ENCODE results near the gene FAM181A. TPM values are rescaled to one million over a fixed set of nuclear protein-coding genes. Genes with fewer than 3 reads are reported as not detected.

FAM181A gene
- total and polyA plus RNA-seq, 4 donors = not detected

GRCh38 chr14:93930989-93931307 is 3.8 kb downstream of the FAM181A start:
- Histone ChIP-seq H3K4me1 (ENCODE audit: control insufficient read depth in 1 of 2, insufficient read depth in 2 of 2, low read length in 2 of 2) (no peaks in the 10 kb centered on the region), H3K4me3 (ENCODE audit: low read length in 2 of 2) (no peak overlapping the region), H3K9me3 (ENCODE audit: control insufficient read depth, low read length) (no peaks in the 10 kb centered on the region), H3K36me3 (ENCODE audit: control insufficient read depth in 1 of 2, insufficient read depth in 2 of 2, low read length in 1 of 2) (peaks cover 0 to 1% of the 10 kb centered on the region in 2 donors), H3K27ac (ENCODE audit: low read depth in 1 of 2, low read length in 2 of 2) (no peak overlapping the region), H3K27me3 (ENCODE audit: control insufficient read depth in 1 of 2, insufficient read depth in 2 of 2, low read length in 1 of 2) (no peaks in the 10 kb centered on the region)
- no peak for ATAC-seq (ENCODE audit: low FRiP score)
- WGBS, 2 donors = 84 to 88% methylated on average over 4 of the region's 4 CpGs
- intact Hi-C loops (cut with DNase I) = no loop called here
- DNase-seq = no peak

DNA sequence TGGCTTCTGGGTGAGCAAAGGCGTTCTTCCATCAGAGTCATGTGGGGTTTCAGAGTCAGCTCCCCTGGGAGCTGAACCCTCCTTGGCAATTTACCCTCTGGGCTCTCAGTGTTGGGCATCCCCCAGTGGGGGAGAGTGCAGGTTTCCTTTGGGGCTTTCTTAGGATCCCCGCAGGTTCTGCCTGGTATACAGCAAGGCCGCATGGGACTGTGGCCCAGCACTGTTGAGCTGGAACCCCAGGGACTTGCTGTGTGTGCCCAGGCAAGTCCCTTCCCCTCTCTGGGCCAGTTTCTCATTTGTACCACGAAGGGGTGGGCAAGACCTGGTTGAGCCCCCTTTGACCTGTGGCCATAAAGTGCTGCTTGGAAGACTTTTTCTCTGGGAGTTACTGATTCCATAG is 5.5 kb downstream of the FAM181A start:
- no peak for ATAC-seq (ENCODE audit: low FRiP score)
- no peaks in the 10 kb centered on the region for H3K27me3 ChIP-seq (ENCODE audit: control insufficient read depth in 1 of 2, insufficient read depth in 2 of 2, low read length in 1 of 2)
- peaks cover 0 to 5% of the 10 kb centered on the region in 2 donors for H3K36me3 ChIP-seq (ENCODE audit: control insufficient read depth in 1 of 2, insufficient read depth in 2 of 2, low read length in 1 of 2)
- no peak overlapping the region for H3K4me3 ChIP-seq (ENCODE audit: low read length in 2 of 2)
- no peak overlapping the region for H3K27ac ChIP-seq (ENCODE audit: low read depth in 1 of 2, low read length in 2 of 2)
- intact Hi-C loops (cut with DNase I) = no loop called here
- WGBS, 2 donors = 84 to 89% methylated on average over 4 of the region's 4 CpGs
- DNase-seq = no peak
- H3K4me1 ChIP-seq (ENCODE audit: control insufficient read depth in 1 of 2, insufficient read depth in 2 of 2, low read length in 2 of 2) = no peaks in the 10 kb centered on the region
- H3K9me3 ChIP-seq (ENCODE audit: control insufficient read depth, low read length) = no peaks in the 10 kb centered on the region

DNA sequence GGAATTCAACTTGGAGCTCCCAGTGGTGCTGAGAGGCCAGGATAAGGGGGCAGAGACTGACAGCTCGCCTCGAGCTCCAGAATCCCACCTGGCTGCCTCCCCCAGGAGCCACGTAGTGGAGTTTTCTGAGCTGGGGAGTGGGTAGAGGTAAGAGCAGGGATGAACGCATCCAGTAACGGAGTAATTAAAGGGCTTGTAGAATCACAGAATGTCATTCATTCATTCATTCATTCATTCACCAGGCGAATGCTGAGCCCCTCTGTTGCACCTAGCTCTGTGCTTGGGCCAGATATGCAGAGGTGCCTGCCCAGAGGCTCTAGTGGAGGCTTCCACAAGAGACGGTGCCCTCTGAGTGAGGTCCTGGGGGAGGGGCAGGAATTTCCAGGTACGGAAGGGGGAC is 8.1 kb downstream of the FAM181A start:
- ATAC-seq (ENCODE audit: low FRiP score) (no peak), DNase-seq (no peak)
- Histone ChIP-seq H3K27ac (ENCODE audit: low read depth in 1 of 2, low read length in 2 of 2) (no peak overlapping the region), H3K4me3 (ENCODE audit: low read length in 2 of 2) (no peak overlapping the region), H3K4me1 (ENCODE audit: control insufficient read depth in 1 of 2, insufficient read depth in 2 of 2, low read length in 2 of 2) (no peaks in the 10 kb centered on the region), H3K36me3 (ENCODE audit: control insufficient read depth in 1 of 2, insufficient read depth in 2 of 2, low read length in 1 of 2) (peaks cover 0 to 5% of the 10 kb centered on the region in 2 donors), H3K9me3 (ENCODE audit: control insufficient read depth, low read length) (no peaks in the 10 kb centered on the region), H3K27me3 (ENCODE audit: control insufficient read depth in 1 of 2, insufficient read depth in 2 of 2, low read length in 1 of 2) (no peaks in the 10 kb centered on the region)
- intact Hi-C loops (cut with DNase I) = loop anchor here in 1 of 2 donors (5.0 kb wide), 1 partner anchor 202 kb away; no protein-coding TSS in a partner anchor
- 76 to 84% methylated on average over 8 of the region's 8 CpGs for WGBS, 2 donors

DNA sequence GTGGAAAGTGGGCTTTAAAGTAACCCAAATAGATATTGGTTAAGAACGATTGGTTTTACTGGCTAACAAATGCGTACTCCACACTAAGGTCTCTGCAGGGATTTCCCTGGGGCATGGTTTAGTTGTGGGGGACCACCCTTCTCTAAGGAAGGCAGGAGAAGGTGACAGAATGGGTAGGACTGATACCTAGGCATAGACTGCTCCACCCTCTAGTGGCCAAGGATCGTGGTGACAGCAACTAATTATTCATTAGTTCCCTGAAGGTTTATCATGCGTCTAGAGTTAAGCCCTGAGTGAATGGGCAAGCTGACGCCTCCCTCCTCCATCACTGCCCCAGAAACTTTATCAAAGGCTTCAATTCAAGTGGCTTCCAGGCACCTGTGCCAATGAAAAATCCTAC is 9.1 kb downstream of the FAM181A start:
- no peaks in the 10 kb centered on the region for H3K4me1 ChIP-seq (ENCODE audit: control insufficient read depth in 1 of 2, insufficient read depth in 2 of 2, low read length in 2 of 2)
- no peaks in the 10 kb centered on the region for H3K27me3 ChIP-seq (ENCODE audit: control insufficient read depth in 1 of 2, insufficient read depth in 2 of 2, low read length in 1 of 2)
- H3K4me3 ChIP-seq (ENCODE audit: low read length in 2 of 2) = no peak overlapping the region
- intact Hi-C loops (cut with DNase I) = loop anchor here in 1 of 2 donors (5.0 kb wide), 1 partner anchor 201 kb away; no protein-coding TSS in a partner anchor
- no peak for DNase-seq
- no peak for ATAC-seq (ENCODE audit: low FRiP score)
- H3K36me3 ChIP-seq (ENCODE audit: control insufficient read depth in 1 of 2, insufficient read depth in 2 of 2, low read length in 1 of 2) = peaks cover 0 to 5% of the 10 kb centered on the region in 2 donors
- WGBS, 2 donors = 59 to 60% methylated on average over 5 of the region's 5 CpGs
- H3K27ac ChIP-seq (ENCODE audit: low read depth in 1 of 2, low read length in 2 of 2) = no peak overlapping the region
- H3K9me3 ChIP-seq (ENCODE audit: control insufficient read depth, low read length) = no peaks in the 10 kb centered on the region

DNA sequence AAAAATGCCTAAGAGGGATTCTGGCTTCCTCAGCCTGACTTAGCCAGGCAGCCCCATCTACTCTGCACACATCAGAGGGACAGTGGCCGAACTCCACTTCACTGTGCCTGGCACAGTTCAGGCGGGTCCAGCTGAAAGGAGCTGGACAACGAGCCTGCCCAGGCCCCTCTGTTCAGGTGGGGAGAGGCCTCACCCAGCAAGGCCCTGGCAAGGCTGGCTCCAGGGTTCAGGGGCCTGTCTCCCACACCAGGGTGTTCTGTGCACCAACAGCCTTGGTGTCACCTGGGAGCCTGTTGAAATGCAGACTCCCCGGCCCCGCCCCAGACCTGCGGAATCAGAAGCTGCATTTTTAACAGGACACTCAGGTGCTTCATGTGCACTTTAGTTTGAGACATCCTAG is 9.8 kb downstream of the FAM181A start:
- ATAC-seq (ENCODE audit: low FRiP score) (no peak), DNase-seq (no peak)
- intact Hi-C loops (cut with DNase I) = loop anchor here in 1 of 2 donors (5.0 kb wide), 1 partner anchor 200 kb away; no protein-coding TSS in a partner anchor
- peaks cover 0 to 5% of the 10 kb centered on the region in 2 donors for H3K36me3 ChIP-seq (ENCODE audit: control insufficient read depth in 1 of 2, insufficient read depth in 2 of 2, low read length in 1 of 2)
- H3K9me3 ChIP-seq (ENCODE audit: control insufficient read depth, low read length) = no peaks in the 10 kb centered on the region
- WGBS, 2 donors = 89 to 92% methylated on average over 6 of the region's 6 CpGs
- no peaks in the 10 kb centered on the region for H3K27me3 ChIP-seq (ENCODE audit: control insufficient read depth in 1 of 2, insufficient read depth in 2 of 2, low read length in 1 of 2)
- no peak overlapping the region for H3K4me3 ChIP-seq (ENCODE audit: low read length in 2 of 2)
- no peak overlapping the region for H3K27ac ChIP-seq (ENCODE audit: low read depth in 1 of 2, low read length in 2 of 2)
- no peaks in the 10 kb centered on the region for H3K4me1 ChIP-seq (ENCODE audit: control insufficient read depth in 1 of 2, insufficient read depth in 2 of 2, low read length in 2 of 2)

DNA sequence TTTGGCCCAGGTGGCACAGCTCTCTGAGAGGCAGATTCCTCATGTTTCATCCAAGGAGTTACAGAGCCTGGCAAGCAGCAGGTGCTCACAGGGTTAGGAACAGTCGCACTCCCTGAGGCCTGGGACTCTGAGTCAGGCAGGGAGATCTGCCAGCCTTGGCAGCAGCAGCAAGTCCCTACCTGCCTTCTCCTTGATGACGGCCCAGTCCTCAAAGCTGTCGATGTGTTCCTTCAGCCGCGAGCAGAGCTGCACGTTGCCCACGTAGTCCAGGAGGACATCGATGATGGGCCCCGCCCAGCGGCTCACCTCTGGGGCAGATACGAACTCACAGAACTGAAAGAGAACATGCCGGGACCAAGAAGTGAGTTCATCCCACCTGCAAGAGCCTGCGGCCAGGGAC is 10.4 kb downstream of the FAM181A start:
- Histone ChIP-seq H3K4me3 (ENCODE audit: low read length in 2 of 2) (no peak overlapping the region), H3K27ac (ENCODE audit: low read depth in 1 of 2, low read length in 2 of 2) (no peak overlapping the region), H3K4me1 (ENCODE audit: control insufficient read depth in 1 of 2, insufficient read depth in 2 of 2, low read length in 2 of 2) (no peaks in the 10 kb centered on the region), H3K9me3 (ENCODE audit: control insufficient read depth, low read length) (no peaks in the 10 kb centered on the region), H3K36me3 (ENCODE audit: control insufficient read depth in 1 of 2, insufficient read depth in 2 of 2, low read length in 1 of 2) (peaks cover 0 to 5% of the 10 kb centered on the region in 2 donors), H3K27me3 (ENCODE audit: control insufficient read depth in 1 of 2, insufficient read depth in 2 of 2, low read length in 1 of 2) (no peaks in the 10 kb centered on the region)
- no peak for ATAC-seq (ENCODE audit: low FRiP score)
- intact Hi-C loops (cut with DNase I) = loop anchor here in 1 of 2 donors (5.0 kb wide), 1 partner anchor 200 kb away; no protein-coding TSS in a partner anchor
- WGBS, 2 donors = 80 to 82% methylated on average over 13 of the region's 13 CpGs
- DNase-seq = no peak

DNA sequence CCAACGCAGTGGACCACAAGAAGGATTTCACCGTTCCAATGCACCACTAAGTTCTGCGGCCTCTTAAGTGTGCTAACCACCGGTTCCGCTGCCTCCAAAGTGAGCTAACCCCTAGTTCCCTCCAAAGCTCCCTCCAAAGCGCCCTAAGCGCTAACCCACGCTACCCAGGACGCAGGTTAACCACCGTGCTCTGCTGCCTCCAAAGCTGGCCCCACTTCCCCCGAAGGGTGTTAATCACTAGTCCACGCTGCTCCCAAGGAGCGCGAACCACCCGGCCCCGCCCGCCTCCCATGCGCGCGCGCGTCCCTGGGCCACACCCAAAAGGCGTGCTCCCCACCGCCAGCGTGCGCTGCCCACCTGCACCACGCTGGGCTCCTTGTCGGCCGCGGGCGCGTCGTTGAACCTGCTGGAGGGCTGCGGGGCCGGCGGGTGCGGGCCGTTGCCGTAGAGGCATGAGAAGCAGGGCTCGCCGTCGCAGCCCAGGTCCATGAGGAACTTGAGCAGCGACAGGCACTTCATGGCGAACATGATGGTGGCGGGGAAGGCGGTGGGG is 11.7 kb downstream of the FAM181A start:
- no peaks in the 10 kb centered on the region for H3K4me1 ChIP-seq (ENCODE audit: control insufficient read depth in 1 of 2, insufficient read depth in 2 of 2, low read length in 2 of 2)
- H3K27me3 ChIP-seq (ENCODE audit: control insufficient read depth in 1 of 2, insufficient read depth in 2 of 2, low read length in 1 of 2) = no peaks in the 10 kb centered on the region
- peaks cover 0 to 4% of the 10 kb centered on the region in 2 donors for H3K36me3 ChIP-seq (ENCODE audit: control insufficient read depth in 1 of 2, insufficient read depth in 2 of 2, low read length in 1 of 2)
- DNase-seq (no peak), ATAC-seq (ENCODE audit: low FRiP score) (no peak)
- H3K27ac ChIP-seq (ENCODE audit: low read depth in 1 of 2, low read length in 2 of 2) = no peak overlapping the region
- WGBS, 2 donors = 79 to 81% methylated on average over 40 to 46 of the region's 46 CpGs
- intact Hi-C loops (cut with DNase I) = loop anchor here (1.0 to 5.0 kb wide), 2 partner anchors 63 to 198 kb away; no protein-coding TSS in a partner anchor
- H3K9me3 ChIP-seq (ENCODE audit: control insufficient read depth, low read length) = no peaks in the 10 kb centered on the region
- H3K4me3 ChIP-seq (ENCODE audit: low read length in 2 of 2) = no peak overlapping the region

- Histone ChIP-seq H3K4me3 (ENCODE audit: low read length in 2 of 2) (no peak overlapping the region), H3K36me3 (ENCODE audit: control insufficient read depth in 1 of 2, insufficient read depth in 2 of 2, low read length in 1 of 2) (peaks cover 0 to 4% of the 10 kb centered on the region in 2 donors), H3K4me1 (ENCODE audit: control insufficient read depth in 1 of 2, insufficient read depth in 2 of 2, low read length in 2 of 2) (no peaks in the 10 kb centered on the region), H3K27ac (ENCODE audit: low read depth in 1 of 2, low read length in 2 of 2) (peak overlapping the region; percentile 16 to 37), H3K27me3 (ENCODE audit: control insufficient read depth in 1 of 2, insufficient read depth in 2 of 2, low read length in 1 of 2) (no peaks in the 10 kb centered on the region), H3K9me3 (ENCODE audit: control insufficient read depth, low read length) (no peaks in the 10 kb centered on the region)
- ATAC-seq (ENCODE audit: low FRiP score) (peak; percentile 87), DNase-seq (peak; percentile 90 to 95)
- WGBS, 2 donors = 33 to 34% methylated on average over 81 to 84 of the region's 84 CpGs
- intact Hi-C loops (cut with DNase I) = loop anchor here (1.0 to 5.0 kb wide), 2 partner anchors 63 to 198 kb away; no protein-coding TSS in a partner anchor
These were observed 12.4 kb downstream of the FAM181A start for GRCh38 chr14:93939304-93940229.

Data from aorta (tissue), 5 donors.